Measurements from ENCODE around the gene LYG2. TPM values are rescaled to one million over a fixed set of nuclear protein-coding genes. Genes with fewer than 3 reads are reported as not detected.
"Not testable (repeated sequence)": the region's sequence is repeated elsewhere in the genome, so short reads cannot be mapped to it uniquely, and the experiment has no call there.

Gene LYG2
- total RNA-seq, 2 donors from 2014 or later: not detected

GRCh38 chr2:99216096-99216495 is 39.4 kb downstream of the LYG2 start:
- ATAC-seq (no peak), DNase-seq (no peak)
- intact Hi-C loops (cut with DNase I, micrococcal nuclease): no loop called here

- intact Hi-C loops (cut with DNase I, micrococcal nuclease): no loop called here
These were observed 50.0 kb downstream of the LYG2 start for GRCh38 chr2:99205491-99205890.

GRCh38 chr2:99201959-99202678 is 53.3 kb downstream of the LYG2 start:
- DNase-seq (no peak), ATAC-seq (no peak)
- intact Hi-C loops (cut with DNase I, micrococcal nuclease): no loop called here

More at GRCh38 chr2:99205491-99205890, 50.0 kb downstream of the LYG2 start:
- DNase-seq: no peak
- no peak for ATAC-seq

DNA sequence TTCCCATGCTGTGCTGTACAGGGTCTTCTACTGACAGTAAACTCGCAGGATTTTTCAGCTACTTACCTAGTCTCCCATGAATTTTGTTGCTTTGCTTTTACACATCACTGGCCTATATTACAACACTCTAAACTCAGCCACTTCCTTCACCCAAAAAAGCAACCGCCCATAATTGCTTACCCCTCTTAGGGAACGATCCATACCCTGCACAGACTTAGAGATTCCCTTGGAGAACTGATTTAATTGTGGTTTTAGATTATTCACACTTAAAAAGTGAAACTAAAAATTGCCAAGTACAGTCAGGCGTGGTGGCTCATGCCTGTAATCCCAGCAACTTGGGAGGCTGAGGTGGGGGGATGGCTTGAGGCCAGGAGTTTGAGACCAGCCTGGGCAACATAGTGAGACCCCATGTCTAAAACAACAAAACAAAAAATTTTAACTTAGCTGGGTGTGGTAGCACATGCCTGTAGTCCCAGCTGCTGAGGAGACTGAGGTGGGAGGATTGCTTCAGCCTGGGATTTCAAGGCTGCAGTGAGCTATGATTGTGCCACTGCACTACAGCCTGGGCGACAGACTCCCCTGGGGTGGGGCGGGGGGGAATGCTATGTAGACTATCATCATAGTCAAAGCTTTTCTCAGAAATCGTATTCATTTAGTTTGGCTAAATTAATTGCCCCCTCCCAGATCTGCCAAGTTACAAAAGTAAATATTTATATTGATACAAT is 55.2 kb downstream of the LYG2 start:
- ATAC-seq (no peak), DNase-seq (no peak)
- intact Hi-C loops (cut with DNase I, micrococcal nuclease): no loop called here

DNA sequence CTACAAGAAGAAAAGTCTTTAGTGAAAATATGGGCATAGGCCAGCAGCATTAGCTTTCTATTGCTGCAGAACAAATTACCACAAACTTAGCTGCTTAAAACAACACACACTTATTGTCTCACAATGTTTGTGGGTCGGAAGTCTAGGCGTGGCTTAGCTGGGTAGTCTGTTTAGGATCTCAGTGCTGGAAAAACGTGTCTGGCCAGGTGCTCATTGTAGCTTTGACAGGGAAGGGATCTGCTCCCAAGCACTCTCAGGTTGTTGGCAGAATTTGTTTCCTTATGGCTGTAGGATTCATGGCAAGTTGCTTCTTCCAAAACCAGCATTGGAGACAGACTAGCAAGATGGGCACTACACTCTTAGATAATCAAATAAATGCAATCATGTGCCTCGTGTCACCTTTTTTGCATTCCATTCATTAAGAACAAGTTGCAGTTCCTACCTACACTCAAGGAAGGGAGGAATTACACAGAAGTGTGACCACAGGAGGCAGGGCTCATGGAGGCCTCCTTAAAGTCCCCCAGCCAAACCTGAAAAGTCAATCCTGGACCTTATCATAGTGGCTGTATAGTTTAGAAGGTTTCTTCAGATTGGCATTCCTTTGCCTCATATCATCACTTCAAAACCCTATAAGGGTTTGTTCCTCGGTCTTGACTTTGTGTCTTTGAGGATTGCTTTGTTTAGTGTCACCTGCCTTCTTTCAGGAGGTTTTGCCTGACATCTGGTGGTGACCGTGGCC is 57.2 kb downstream of the LYG2 start:
- peak; percentile 84 for ATAC-seq
- intact Hi-C loops (cut with DNase I, micrococcal nuclease): no loop called here
- DNase-seq: no peak

- DNase-seq; ATAC-seq; intact Hi-C loops (cut with DNase I, micrococcal nuclease): not testable (repeated sequence)
These were observed 63.1 kb downstream of the LYG2 start for GRCh38 chr2:99192364-99192763.

Other genes with a start within 250 kb of the LYG2 start
- 1 to 10 TPM; 3.3 to 3.5 TPM for gene C2orf15, start 114.0 kb downstream of the LYG2 start, total RNA-seq
- gene TSGA10, start 100.7 kb downstream of the LYG2 start, total RNA-seq: 10 to 100 TPM in 1 of 2 donors, 1 to 10 TPM in 1; 9.1 to 10.1 TPM
- gene LIPT1, start 100.7 kb downstream of the LYG2 start, total RNA-seq: 1 to 10 TPM; 5.6 to 6.1 TPM
- gene MITD1, start 74.6 kb downstream of the LYG2 start, total RNA-seq: 10 to 100 TPM; 18.2 to 19.4 TPM
- gene MRPL30, start 74.5 kb downstream of the LYG2 start, total RNA-seq: 10 to 100 TPM; 22.3 to 23.5 TPM
- 1 to 10 TPM in 1 of 2 donors, under 1 TPM in 1; 0.55 to 1.2 TPM for gene LYG1, start 45.5 kb upstream of the LYG2 start, total RNA-seq
- gene TXNDC9, start 80.7 kb upstream of the LYG2 start, total RNA-seq: 10 to 100 TPM; 27.9 to 29.4 TPM
- gene EIF5B, start 81.7 kb upstream of the LYG2 start, total RNA-seq: 10 to 100 TPM; 24.3 to 33.0 TPM
- 10 to 100 TPM; 40.8 to 44.0 TPM for gene REV1, start 234.4 kb upstream of the LYG2 start, total RNA-seq